Measurements from ENCODE around the gene ZC3H4. TPM values are rescaled to one million over a fixed set of nuclear protein-coding genes. Genes with fewer than 3 reads are reported as not detected.
"Not testable (repeated sequence)": the region's sequence is repeated elsewhere in the genome, so short reads cannot be mapped to it uniquely, and the experiment has no call there.

Gene ZC3H4
- total and polyA plus RNA-seq, 9 of the 15 experiments (the other 6 are each of a cell fraction or from before 2014, with no cell fraction given): 2.2 to 75.6 (median 18.3) TPM

GRCh38 chr19:47078351-47078750 is 35.2 kb downstream of the ZC3H4 start:
- H2AFZ ChIP-seq (ENCODE audit: low read depth, low read length); H3K79me2 ChIP-seq (ENCODE audit: control insufficient read depth, insufficient read depth, low read length); in situ Hi-C loops (cut with MboI); H3K4me1 ChIP-seq (replicated peaks in 1 of 2; ENCODE audit: control insufficient read depth in 2 of 2, insufficient read depth in 2 of 2, low read length in 2 of 2); BruUV-seq (replicated peaks); intact Hi-C loops (cut with micrococcal nuclease); H3K4me2 ChIP-seq (ENCODE audit: insufficient read depth, low read length); H3K27ac ChIP-seq (ENCODE audit: extremely low read depth, low read depth, low read length); H3K9me3 ChIP-seq (replicated peaks; ENCODE audit: control insufficient read depth, insufficient read depth, low read depth, low read length); H3K9me1 ChIP-seq (ENCODE audit: control insufficient read depth, insufficient read depth, low read length); DNase-seq (ENCODE audit: extremely low read depth in 1 of 4, low spot score in 3 of 4); ATAC-seq; H3K9ac ChIP-seq (ENCODE audit: insufficient read depth in 1 of 2, low read depth in 2 of 2, low read length in 2 of 2); H3K27me3 ChIP-seq (ENCODE audit: control insufficient read depth in 2 of 2, insufficient read depth in 2 of 2, low read length in 2 of 2); H4K20me1 ChIP-seq (replicated peaks; ENCODE audit: control insufficient read depth, insufficient read depth, low read length); H3K4me3 ChIP-seq; FAIRE-seq: not testable (repeated sequence)
- H3K36me3 ChIP-seq (ENCODE audit: control insufficient read depth, insufficient read depth, low read length): peaks cover 96% of the 10 kb centered on the region; the same call in 2 of the 3 replicates
- POLR2A ChIA-PET: interaction anchor here (2.3 kb wide), 1 partner anchor 26 kb away, joined by 5 read pairs; no protein-coding TSS in a partner anchor
- WGBS (ENCODE audit: insufficient coverage, low coverage, missing lambda C conversion rate): 98% methylated on average over 12 of the region's 13 CpGs
- CTCF ChIA-PET (ENCODE audit: low intra/inter-chr PET ratio): interaction anchor here (0.9 to 2.7 kb wide), 3 partner anchors 43 to 629 kb away, joined by 3 to 35 read pairs (median 5); no protein-coding TSS in a partner anchor

DNA sequence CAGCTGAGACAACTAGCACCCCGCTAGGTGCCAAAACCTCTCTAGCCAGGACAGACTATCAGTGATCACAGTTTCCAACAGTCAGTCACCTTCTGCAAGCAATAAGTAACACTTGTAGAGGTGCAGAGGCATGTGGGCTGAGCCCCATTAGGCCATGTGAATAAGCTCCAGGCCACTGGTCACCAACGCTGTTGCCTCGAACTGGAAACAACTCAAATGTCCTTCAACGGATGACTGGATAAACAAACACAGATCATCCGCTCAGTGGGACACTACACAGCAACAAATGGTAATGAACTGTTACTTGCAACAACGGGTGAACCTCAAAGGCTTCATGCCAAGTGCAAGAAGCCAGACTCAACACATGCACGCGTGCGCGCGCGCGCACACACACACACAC is 37.6 kb downstream of the ZC3H4 start:
- peaks cover 0 to 8% of the 10 kb centered on the region in 2 experiments; a peak in 2 of 5 replicates for H3K4me1 ChIP-seq (replicated peaks in 1 of 2; ENCODE audit: control insufficient read depth in 2 of 2, insufficient read depth in 2 of 2, low read length in 2 of 2)
- no peak overlapping the region for H3K27ac ChIP-seq (ENCODE audit: extremely low read depth, low read depth, low read length)
- WGBS (ENCODE audit: insufficient coverage, low coverage, missing lambda C conversion rate): 91% methylated on average over 13 of the region's 13 CpGs
- H3K4me2 ChIP-seq (ENCODE audit: insufficient read depth, low read length): no peak overlapping the region
- H4K20me1 ChIP-seq (replicated peaks; ENCODE audit: control insufficient read depth, insufficient read depth, low read length): no peaks in the 10 kb centered on the region
- no peaks in the 10 kb centered on the region for H3K27me3 ChIP-seq (ENCODE audit: control insufficient read depth in 2 of 2, insufficient read depth in 2 of 2, low read length in 2 of 2)
- no TSS peak for BruUV-seq (replicated peaks)
- H3K9ac ChIP-seq (ENCODE audit: insufficient read depth in 1 of 2, low read depth in 2 of 2, low read length in 2 of 2): no peak overlapping the region
- CTCF ChIA-PET (ENCODE audit: low intra/inter-chr PET ratio): no interaction called here
- H2AFZ ChIP-seq (ENCODE audit: low read depth, low read length): no peak overlapping the region
- H3K4me3 ChIP-seq: no peak overlapping the region
- POLR2A ChIA-PET: interaction anchor here (1.5 kb wide), 1 partner anchor 63 kb away, joined by 6 read pairs; no protein-coding TSS in a partner anchor
- in situ Hi-C loops (cut with MboI) (no loop called here), intact Hi-C loops (cut with micrococcal nuclease) (no loop called here)
- no peak for FAIRE-seq
- no peaks in the 10 kb centered on the region for H3K9me3 ChIP-seq (replicated peaks; ENCODE audit: control insufficient read depth, insufficient read depth, low read depth, low read length)
- DNase-seq (ENCODE audit: extremely low read depth in 1 of 4, low spot score in 3 of 4): no peak
- H3K36me3 ChIP-seq (ENCODE audit: control insufficient read depth, insufficient read depth, low read length): peaks cover 93% of the 10 kb centered on the region; the same call in 2 of the 3 replicates
- no peaks in the 10 kb centered on the region; the same call in 1 of the 3 replicates for H3K79me2 ChIP-seq (ENCODE audit: control insufficient read depth, insufficient read depth, low read length)
- H3K9me1 ChIP-seq (ENCODE audit: control insufficient read depth, insufficient read depth, low read length): no peaks in the 10 kb centered on the region
- no peak for ATAC-seq
- no peak for TF ChIP-seq MEIS2 (IDR thresholded peaks at IDR 0.05; ENCODE audit: partially characterized antibody)
- TF ChIP-seq HDAC6 (IDR thresholded peaks at IDR 0.05; ENCODE audit: low read depth, low read length): no peak
- TF ChIP-seq, protein P1, sequence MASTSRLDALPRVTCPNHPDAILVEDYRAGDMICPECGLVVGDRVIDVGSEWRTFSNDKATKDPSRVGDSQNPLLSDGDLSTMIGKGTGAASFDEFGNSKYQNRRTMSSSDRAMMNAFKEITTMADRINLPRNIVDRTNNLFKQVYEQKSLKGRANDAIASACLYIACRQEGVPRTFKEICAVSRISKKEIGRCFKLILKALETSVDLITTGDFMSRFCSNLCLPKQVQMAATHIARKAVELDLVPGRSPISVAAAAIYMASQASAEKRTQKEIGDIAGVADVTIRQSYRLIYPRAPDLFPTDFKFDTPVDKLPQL (IDR thresholded peaks at IDR 0.05; ENCODE audit: extremely low read depth, insufficient read length): no peak
- no peak for TF ChIP-seq NR4A1 (CRISPR knock-in tag; IDR thresholded peaks at IDR 0.05)
- no peak for TF ChIP-seq NR4A1 (tag; IDR thresholded peaks at IDR 0.05)
- TF ChIP-seq GTF2A2 (tag; IDR thresholded peaks at IDR 0.05): no peak
- TF ChIP-seq, protein P2, sequence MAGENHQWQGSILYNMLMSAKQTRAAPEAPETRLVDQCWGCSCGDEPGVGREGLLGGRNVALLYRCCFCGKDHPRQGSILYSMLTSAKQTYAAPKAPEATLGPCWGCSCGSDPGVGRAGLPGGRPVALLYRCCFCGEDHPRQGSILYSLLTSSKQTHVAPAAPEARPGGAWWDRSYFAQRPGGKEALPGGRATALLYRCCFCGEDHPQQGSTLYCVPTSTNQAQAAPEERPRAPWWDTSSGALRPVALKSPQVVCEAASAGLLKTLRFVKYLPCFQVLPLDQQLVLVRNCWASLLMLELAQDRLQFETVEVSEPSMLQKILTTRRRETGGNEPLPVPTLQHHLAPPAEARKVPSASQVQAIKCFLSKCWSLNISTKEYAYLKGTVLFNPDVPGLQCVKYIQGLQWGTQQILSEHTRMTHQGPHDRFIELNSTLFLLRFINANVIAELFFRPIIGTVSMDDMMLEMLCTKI (IDR thresholded peaks at IDR 0.05; ENCODE audit: partially characterized antibody): no peak
- TF ChIP-seq, protein P3, sequence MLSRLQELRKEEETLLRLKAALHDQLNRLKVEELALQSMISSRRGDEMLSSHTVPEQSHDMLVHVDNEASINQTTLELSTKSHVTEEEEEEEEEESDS (CRISPR knock-in tag; IDR thresholded peaks at IDR 0.05): no peak
- TF ChIP-seq, protein P4, sequence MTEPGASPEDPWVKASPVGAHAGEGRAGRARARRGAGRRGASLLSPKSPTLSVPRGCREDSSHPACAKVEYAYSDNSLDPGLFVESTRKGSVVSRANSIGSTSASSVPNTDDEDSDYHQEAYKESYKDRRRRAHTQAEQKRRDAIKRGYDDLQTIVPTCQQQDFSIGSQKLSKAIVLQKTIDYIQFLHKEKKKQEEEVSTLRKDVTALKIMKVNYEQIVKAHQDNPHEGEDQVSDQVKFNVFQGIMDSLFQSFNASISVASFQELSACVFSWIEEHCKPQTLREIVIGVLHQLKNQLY (CRISPR knock-in tag; conservative IDR thresholded peaks at IDR 0.05): no peak
- TF ChIP-seq POLR3A (IDR thresholded peaks at IDR 0.05; ENCODE audit: borderline replicate concordance, extremely low read depth, insufficient read depth, insufficient read length): no peak
- TF ChIP-seq EZH2 (IDR thresholded peaks at IDR 0.05; ENCODE audit: borderline replicate concordance, low read depth, low read length): no peak
- TF ChIP-seq SETDB1 (IDR thresholded peaks at IDR 0.05; ENCODE audit: low read length): no peak
- TF ChIP-seq SOX6 (IDR thresholded peaks at IDR 0.05): no peak
